Stimulated activated naive CD8-positive, alpha-beta T cell treated with anti-CD3 and anti-CD28 coated beads, Interleukin-15, amount 100 ng/mL, for 72 hours (primary cell): ENCODE results near the gene CTXND1.

Experiments
- ATAC-seq: fragments of 150-1000 bp; cut with Tn5 transposase; 2 replicates; pipeline ENCODE4 v1.10.0; 2021; ENCODE audit warnings: mild to moderate bottlenecking, moderate library complexity
- DNase-seq, 2 donors: peaks; one replicate each; pipeline ENCODE4 v3.0.0; 2021 to 2022
- H3K27ac Mint-ChIP-seq, 2 donors: one replicate each; pipeline ENCODE4 v1.8.0; 2022; ENCODE audit warnings: mild to moderate bottlenecking in 2 of 2, mixed read lengths in 2 of 2, moderate library complexity in 2 of 2
- H3K27me3 Mint-ChIP-seq: one replicate; pipeline ENCODE4 v1.8.0; 2022; ENCODE audit warnings: mixed read lengths
- H3K4me1 Mint-ChIP-seq: one replicate; pipeline ENCODE4 v1.8.0; 2022; ENCODE audit warnings: mild to moderate bottlenecking, mixed read lengths
- H3K4me3 Mint-ChIP-seq, 2 donors: one replicate each; pipeline ENCODE4 v1.8.0; 2022; ENCODE audit warnings: mild to moderate bottlenecking in 2 of 2, mixed read lengths in 2 of 2, moderate library complexity in 1 of 2
- H3K9me3 Mint-ChIP-seq, 2 donors: one replicate each; pipeline ENCODE4 v1.8.0; 2022; ENCODE audit warnings: mixed read lengths in 2 of 2

The CTXND1 gene

GRCh38 chr15:80152896-80153876 lies 98.8 kb downstream of the CTXND1 start, which contains the start of gene FAH:
FAH (plus strand) TSS chr15:80152999; CDS start chr15:80153055, 56 bp downstream.
- H3K27ac Mint-ChIP-seq: peak within 1 kb of the TSS; percentile 95 to 97
- DNase-seq (peak; percentile 48 to 78), ATAC-seq (peak; percentile 84)
- peak within 1 kb of the TSS; percentile 89 to 94 for H3K4me3 Mint-ChIP-seq
- H3K9me3 Mint-ChIP-seq: no peaks in the 10 kb centered on the region
- no peaks in the 10 kb centered on the region for H3K27me3 Mint-ChIP-seq
- peaks cover 36% of the 10 kb centered on the region for H3K4me1 Mint-ChIP-seq

DNA sequence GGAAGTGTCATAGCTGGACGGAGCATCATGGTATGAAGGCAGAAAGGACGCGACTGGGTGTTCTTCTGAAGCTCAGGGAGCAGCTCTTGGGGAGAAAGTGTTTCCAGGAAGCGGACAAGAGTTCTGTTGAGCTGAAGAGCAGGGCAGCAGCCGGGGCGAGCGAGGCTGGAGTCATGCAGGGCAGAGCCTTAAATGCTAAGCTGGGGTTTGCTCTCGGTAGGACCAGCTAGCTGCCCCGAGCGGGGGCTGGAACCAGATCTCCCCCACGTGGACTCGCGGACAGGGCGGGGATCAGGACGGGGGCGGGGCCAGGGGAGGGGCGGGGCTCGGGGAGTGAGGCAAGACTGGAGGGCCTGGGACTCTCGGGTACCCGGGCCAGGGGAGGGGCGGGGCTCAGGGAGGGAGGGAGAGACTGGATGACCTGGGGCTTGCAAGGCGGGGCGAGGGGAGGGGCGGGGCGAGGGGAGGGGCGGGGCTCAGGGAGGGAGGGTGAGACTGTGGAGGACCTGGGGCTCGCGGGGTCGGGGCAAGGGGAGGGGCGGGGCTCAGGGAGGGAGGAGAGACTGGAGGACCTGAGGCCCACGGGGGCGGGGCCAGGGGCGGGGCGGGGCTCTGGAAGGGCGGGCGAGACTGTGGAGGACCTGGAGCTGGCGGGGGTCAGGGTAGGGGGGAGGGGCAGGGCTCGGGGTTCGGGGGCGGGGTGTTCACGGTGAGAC lies 99.7 kb downstream of the CTXND1 start:
- H3K4me3 Mint-ChIP-seq: peak overlapping the region; percentile 89 to 94
- peak; percentile 69 for ATAC-seq
- no peaks in the 10 kb centered on the region for H3K9me3 Mint-ChIP-seq
- peak; percentile 77 to 86 for DNase-seq
- H3K27ac Mint-ChIP-seq: peak overlapping the region; percentile 61 to 89
- peaks cover 36% of the 10 kb centered on the region for H3K4me1 Mint-ChIP-seq
- no peaks in the 10 kb centered on the region for H3K27me3 Mint-ChIP-seq

DNA sequence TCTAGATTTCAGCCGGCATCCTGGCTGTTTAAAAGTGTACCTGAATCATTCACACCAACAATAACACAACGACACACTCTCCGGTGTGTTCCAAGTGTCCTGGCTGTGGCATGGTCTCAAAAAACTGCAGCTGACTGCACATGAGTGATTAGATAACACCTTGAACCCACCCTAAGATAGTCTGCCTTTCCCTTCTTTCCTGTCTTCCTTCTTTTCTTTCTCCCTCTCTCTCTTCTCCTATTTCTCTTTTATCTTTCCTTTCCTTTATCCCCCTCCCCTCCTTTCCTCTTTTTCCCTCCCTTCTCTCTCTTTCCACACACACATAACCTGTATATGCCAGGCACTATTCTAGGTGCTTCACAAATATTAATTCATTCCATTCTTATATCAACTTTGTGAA lies 100.4 kb downstream of the CTXND1 start:
- H3K4me1 Mint-ChIP-seq: peaks cover 36% of the 10 kb centered on the region
- peak overlapping the region in 1 of 2 donors; percentile 3 for H3K27ac Mint-ChIP-seq
- DNase-seq: no peak
- H3K9me3 Mint-ChIP-seq: no peaks in the 10 kb centered on the region
- peak overlapping the region; percentile 77 to 89 for H3K4me3 Mint-ChIP-seq
- H3K27me3 Mint-ChIP-seq: no peaks in the 10 kb centered on the region
- ATAC-seq: no peak

DNA sequence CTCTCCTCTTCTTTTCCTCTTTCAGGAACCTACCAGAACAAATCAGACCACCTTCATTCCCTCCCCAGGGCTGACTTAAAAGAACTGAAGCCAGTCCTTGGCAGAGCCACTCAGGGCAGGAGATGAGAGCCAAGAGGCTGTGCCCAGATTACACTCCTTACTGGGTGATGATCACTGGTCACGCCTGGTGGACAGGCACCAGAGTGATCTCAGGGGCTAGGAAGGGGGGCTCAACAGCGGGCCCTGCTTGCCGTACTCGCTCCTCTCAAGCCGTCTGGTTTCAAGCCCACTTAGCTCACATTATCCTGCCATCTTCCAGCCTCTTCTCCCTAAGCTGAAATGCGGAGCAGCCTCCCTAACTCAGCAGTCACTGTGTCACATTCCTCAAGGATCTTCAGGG lies 100.9 kb downstream of the CTXND1 start:
- H3K27me3 Mint-ChIP-seq: no peaks in the 10 kb centered on the region
- no peak overlapping the region for H3K27ac Mint-ChIP-seq
- DNase-seq: no peak
- H3K9me3 Mint-ChIP-seq: no peaks in the 10 kb centered on the region
- no peak for ATAC-seq
- no peak overlapping the region for H3K4me3 Mint-ChIP-seq
- peaks cover 36% of the 10 kb centered on the region for H3K4me1 Mint-ChIP-seq
